GM23338 (cell line): ENCODE data around the gene FNDC3B. TPM values are rescaled to one million over a fixed set of nuclear protein-coding genes. Genes with fewer than 3 reads are reported as not detected.

Experiments
- ATAC-seq: fragments of 200-7000 bp; cut with Tn5 transposase; 3 replicates; pipeline ENCODE4 v1.9.1; 2020
- DNase-seq: peaks from one replicate; pipeline ENCODE4 v3.0.0-alpha.2; 2015; ENCODE audit warnings: low spot score
- H2AFZ ChIP-seq: fragments of 200-600 bp; sonication (generic); 2 replicates; pipeline ENCODE4 v1.8.0; 2016; ENCODE audit warnings: antibody characterized with exemption, mild to moderate bottlenecking, moderate library complexity
- H3F3A ChIP-seq: fragments of 200-600 bp; sonication (generic); replicated peaks from 2 replicates; pipeline ENCODE4 v1.8.0; 2017; ENCODE audit warnings: antibody characterized with exemption, mixed run types, low read depth
- H3K27ac ChIP-seq: fragments of 200-600 bp; sonication (generic); 2 replicates; pipeline ENCODE4 v1.6.1; 2016; ENCODE audit warnings: low read depth
- H3K27me3 ChIP-seq: fragments of 200-600 bp; sonication (generic); 2 replicates; pipeline ENCODE4 v1.8.0; 2016; ENCODE audit warnings: mild to moderate bottlenecking, mixed run types, moderate library complexity; ENCODE audit not compliant: insufficient read depth
- H3K36me3 ChIP-seq: fragments of 200-600 bp; sonication (generic); 2 replicates; pipeline ENCODE4 v1.8.0; 2016; ENCODE audit warnings: mild to moderate bottlenecking; ENCODE audit not compliant: insufficient read depth
- H3K4me1 ChIP-seq: fragments of 200-600 bp; sonication (generic); 2 replicates; pipeline ENCODE4 v1.8.0; 2016; ENCODE audit warnings: mild to moderate bottlenecking, moderate library complexity; ENCODE audit not compliant: insufficient read depth
- H3K4me2 ChIP-seq: fragments of 200-600 bp; sonication (generic); 2 replicates; pipeline ENCODE4 v1.7.1; 2017; ENCODE audit warnings: mixed run types
- H3K4me3 ChIP-seq: fragments of 200-600 bp; sonication (generic); 2 replicates; pipeline ENCODE4 v1.6.1; 2016; ENCODE audit warnings: mixed run types
- H3K79me2 ChIP-seq: fragments of 200-600 bp; sonication (generic); replicated peaks from 2 replicates; pipeline ENCODE4 v1.8.0; 2017; ENCODE audit warnings: mild to moderate bottlenecking; ENCODE audit not compliant: insufficient read depth
- H3K9me2 ChIP-seq: fragments of 200-600 bp; sonication (generic); 2 replicates; pipeline ENCODE4 v1.8.0; 2017; ENCODE audit not compliant: insufficient read depth
- H4K20me1 ChIP-seq: fragments of 200-600 bp; sonication (generic); replicated peaks from 2 replicates; pipeline ENCODE4 v1.8.0; 2017; ENCODE audit warnings: mild to moderate bottlenecking; ENCODE audit not compliant: insufficient read depth
- H3K27ac Mint-ChIP-seq: 2 replicates; pipeline ENCODE4 v1.8.0; 2020; ENCODE audit warnings: inconsistent platforms, mild to moderate bottlenecking, moderate library complexity, mixed read lengths
- H3K27me3 Mint-ChIP-seq: 3 replicates; pipeline ENCODE4 v1.8.0; 2022; ENCODE audit warnings: low read depth, mild to moderate bottlenecking, moderate library complexity, mixed read lengths, inconsistent platforms; ENCODE audit not compliant: insufficient read depth, poor library complexity
- H3K36me3 Mint-ChIP-seq: 3 replicates; pipeline ENCODE4 v1.8.0; 2021; ENCODE audit warnings: low read depth, mild to moderate bottlenecking, inconsistent platforms, moderate library complexity, mixed read lengths
- H3K4me1 Mint-ChIP-seq: 3 replicates; pipeline ENCODE4 v1.8.0; 2020; ENCODE audit warnings: mild to moderate bottlenecking, inconsistent platforms, mixed read lengths
- H3K4me3 Mint-ChIP-seq: 3 replicates; pipeline ENCODE4 v1.8.0; 2021; ENCODE audit warnings: moderate library complexity, mild to moderate bottlenecking, inconsistent platforms, mixed read lengths
- H3K9me3 Mint-ChIP-seq: 3 replicates; pipeline ENCODE4 v1.8.0; 2020; ENCODE audit warnings: moderate library complexity, mild to moderate bottlenecking, inconsistent platforms, mixed read lengths
- EZH2 ChIP-seq: fragments of 200-600 bp; sonication (generic); IDR thresholded peaks from one replicate; pipeline ENCODE4 v1.8.0; 2017; ENCODE audit warnings: antibody characterized with exemption, mild to moderate bottlenecking, low read depth; ENCODE audit not compliant: unreplicated experiment
- EZH2phosphoT487 ChIP-seq: fragments of 200-600 bp; sonication (generic); IDR thresholded peaks from one replicate; pipeline ENCODE4 v1.8.1; 2018; ENCODE audit warnings: antibody characterized with exemption; ENCODE audit not compliant: unreplicated experiment
- JUNB ChIP-seq: IDR thresholded peaks from one replicate; pipeline ENCODE4 v1.6.1; 2016; ENCODE audit warnings: antibody characterized with exemption; ENCODE audit not compliant: unreplicated experiment
- NANOG ChIP-seq: IDR thresholded peaks from 2 replicates; pipeline ENCODE4 v1.6.1; 2016; ENCODE audit warnings: antibody characterized with exemption, borderline replicate concordance
- POLR2AphosphoS5 ChIP-seq: IDR thresholded peaks from 2 replicates; pipeline ENCODE4 v1.6.1; 2016; ENCODE audit warnings: antibody characterized with exemption, low read depth
- STAT1 ChIP-seq: IDR thresholded peaks from one replicate; pipeline ENCODE4 v1.6.1; 2016; ENCODE audit warnings: antibody characterized with exemption; ENCODE audit not compliant: unreplicated experiment
- ZNF114 ChIP-seq: fragments of 250-450 bp; sonication (Bioruptor Pico); IDR thresholded peaks from 2 replicates; pipeline ENCODE4 v1.5.0; 2020; ENCODE audit warnings: mild to moderate bottlenecking, moderate library complexity
- ZNF331 ChIP-seq: fragments of 250-450 bp; sonication (Bioruptor Pico); IDR thresholded peaks from 2 replicates; pipeline ENCODE4 v1.5.0; 2020; ENCODE audit warnings: low read depth, mild to moderate bottlenecking, moderate library complexity
- polyA plus RNA-seq: library from polyadenylated mRNA; unstranded; fragments of >200 nt; fragmentation: Nextera tagmentation; extraction: Ambion mirVana; gene quantifications from 2 replicates; pipeline ENCODE4 v1.2.1, GENCODE V29; 2016
- total RNA-seq: library from RNA; depleted of rRNA; stranded (reverse); fragments of >200 nt; shearing (Covaris generic); gene quantifications from 2 replicates; pipeline ENCODE4 v1.2.3, GENCODE V29; 2014
- TF ChIP-seq, protein P1 (sequence below): IDR thresholded peaks from one replicate; pipeline ENCODE4 v1.6.1; 2018; ENCODE audit warnings: antibody characterized with exemption; ENCODE audit not compliant: unreplicated experiment
- TF ChIP-seq, protein P2 (sequence below), 2 experiments: fragments of 200-600 bp in 1 of 2; sonication (generic) in 1 of 2; conservative IDR thresholded peaks; 2 replicates each; pipeline versions ENCODE4 v1.5.1 to v1.6.1; 2016 to 2017; ENCODE audit warnings: antibody characterized with exemption in 2 of 2, low read depth in 2 of 2, mild to moderate bottlenecking in 2 of 2, moderate library complexity in 1 of 2
- TF ChIP-seq, protein P3 (sequence below): fragments of 250-450 bp; sonication (Bioruptor Pico); IDR thresholded peaks from 2 replicates; pipeline ENCODE4 v1.5.0; 2020; ENCODE audit warnings: mild to moderate bottlenecking, moderate library complexity

Gene FNDC3B
- total and polyA plus RNA-seq, 2 experiments from 2014 or later, result 19.1 to 55.4 TPM

DNA sequence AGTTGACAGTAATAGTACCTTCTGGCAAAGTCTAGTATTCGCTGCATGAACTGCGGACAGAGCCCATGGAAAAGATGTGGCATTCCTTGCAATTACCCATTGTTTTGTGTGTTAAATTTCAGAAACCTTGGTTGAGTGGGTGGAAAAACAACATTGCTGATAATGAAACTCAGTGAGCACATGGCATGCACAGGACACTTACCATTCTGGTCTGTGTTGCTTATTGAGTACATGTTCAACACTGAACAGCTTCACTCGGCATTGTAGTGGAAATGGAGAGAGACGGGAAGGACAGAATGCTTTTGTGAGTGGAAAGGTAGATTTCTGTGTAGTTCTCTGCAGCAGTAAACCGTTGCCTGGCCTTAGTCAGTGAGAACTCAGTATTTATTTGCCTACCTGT is 165.3 kb downstream of the FNDC3B start (continued):
- TF ChIP-seq, protein P1, sequence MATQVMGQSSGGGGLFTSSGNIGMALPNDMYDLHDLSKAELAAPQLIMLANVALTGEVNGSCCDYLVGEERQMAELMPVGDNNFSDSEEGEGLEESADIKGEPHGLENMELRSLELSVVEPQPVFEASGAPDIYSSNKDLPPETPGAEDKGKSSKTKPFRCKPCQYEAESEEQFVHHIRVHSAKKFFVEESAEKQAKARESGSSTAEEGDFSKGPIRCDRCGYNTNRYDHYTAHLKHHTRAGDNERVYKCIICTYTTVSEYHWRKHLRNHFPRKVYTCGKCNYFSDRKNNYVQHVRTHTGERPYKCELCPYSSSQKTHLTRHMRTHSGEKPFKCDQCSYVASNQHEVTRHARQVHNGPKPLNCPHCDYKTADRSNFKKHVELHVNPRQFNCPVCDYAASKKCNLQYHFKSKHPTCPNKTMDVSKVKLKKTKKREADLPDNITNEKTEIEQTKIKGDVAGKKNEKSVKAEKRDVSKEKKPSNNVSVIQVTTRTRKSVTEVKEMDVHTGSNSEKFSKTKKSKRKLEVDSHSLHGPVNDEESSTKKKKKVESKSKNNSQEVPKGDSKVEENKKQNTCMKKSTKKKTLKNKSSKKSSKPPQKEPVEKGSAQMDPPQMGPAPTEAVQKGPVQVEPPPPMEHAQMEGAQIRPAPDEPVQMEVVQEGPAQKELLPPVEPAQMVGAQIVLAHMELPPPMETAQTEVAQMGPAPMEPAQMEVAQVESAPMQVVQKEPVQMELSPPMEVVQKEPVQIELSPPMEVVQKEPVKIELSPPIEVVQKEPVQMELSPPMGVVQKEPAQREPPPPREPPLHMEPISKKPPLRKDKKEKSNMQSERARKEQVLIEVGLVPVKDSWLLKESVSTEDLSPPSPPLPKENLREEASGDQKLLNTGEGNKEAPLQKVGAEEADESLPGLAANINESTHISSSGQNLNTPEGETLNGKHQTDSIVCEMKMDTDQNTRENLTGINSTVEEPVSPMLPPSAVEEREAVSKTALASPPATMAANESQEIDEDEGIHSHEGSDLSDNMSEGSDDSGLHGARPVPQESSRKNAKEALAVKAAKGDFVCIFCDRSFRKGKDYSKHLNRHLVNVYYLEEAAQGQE, result no peak
- TF ChIP-seq ZNF331 (CRISPR knock-in tag) (no peak), EZH2 (no peak), POLR2AphosphoS5 (no peak), EZH2phosphoT487 (no peak)
- TF ChIP-seq, protein P2, sequence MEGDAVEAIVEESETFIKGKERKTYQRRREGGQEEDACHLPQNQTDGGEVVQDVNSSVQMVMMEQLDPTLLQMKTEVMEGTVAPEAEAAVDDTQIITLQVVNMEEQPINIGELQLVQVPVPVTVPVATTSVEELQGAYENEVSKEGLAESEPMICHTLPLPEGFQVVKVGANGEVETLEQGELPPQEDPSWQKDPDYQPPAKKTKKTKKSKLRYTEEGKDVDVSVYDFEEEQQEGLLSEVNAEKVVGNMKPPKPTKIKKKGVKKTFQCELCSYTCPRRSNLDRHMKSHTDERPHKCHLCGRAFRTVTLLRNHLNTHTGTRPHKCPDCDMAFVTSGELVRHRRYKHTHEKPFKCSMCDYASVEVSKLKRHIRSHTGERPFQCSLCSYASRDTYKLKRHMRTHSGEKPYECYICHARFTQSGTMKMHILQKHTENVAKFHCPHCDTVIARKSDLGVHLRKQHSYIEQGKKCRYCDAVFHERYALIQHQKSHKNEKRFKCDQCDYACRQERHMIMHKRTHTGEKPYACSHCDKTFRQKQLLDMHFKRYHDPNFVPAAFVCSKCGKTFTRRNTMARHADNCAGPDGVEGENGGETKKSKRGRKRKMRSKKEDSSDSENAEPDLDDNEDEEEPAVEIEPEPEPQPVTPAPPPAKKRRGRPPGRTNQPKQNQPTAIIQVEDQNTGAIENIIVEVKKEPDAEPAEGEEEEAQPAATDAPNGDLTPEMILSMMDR (conservative IDR thresholded peaks at IDR 0.05; ENCODE audit: low read depth in 2 of 2), result no peak

DNA sequence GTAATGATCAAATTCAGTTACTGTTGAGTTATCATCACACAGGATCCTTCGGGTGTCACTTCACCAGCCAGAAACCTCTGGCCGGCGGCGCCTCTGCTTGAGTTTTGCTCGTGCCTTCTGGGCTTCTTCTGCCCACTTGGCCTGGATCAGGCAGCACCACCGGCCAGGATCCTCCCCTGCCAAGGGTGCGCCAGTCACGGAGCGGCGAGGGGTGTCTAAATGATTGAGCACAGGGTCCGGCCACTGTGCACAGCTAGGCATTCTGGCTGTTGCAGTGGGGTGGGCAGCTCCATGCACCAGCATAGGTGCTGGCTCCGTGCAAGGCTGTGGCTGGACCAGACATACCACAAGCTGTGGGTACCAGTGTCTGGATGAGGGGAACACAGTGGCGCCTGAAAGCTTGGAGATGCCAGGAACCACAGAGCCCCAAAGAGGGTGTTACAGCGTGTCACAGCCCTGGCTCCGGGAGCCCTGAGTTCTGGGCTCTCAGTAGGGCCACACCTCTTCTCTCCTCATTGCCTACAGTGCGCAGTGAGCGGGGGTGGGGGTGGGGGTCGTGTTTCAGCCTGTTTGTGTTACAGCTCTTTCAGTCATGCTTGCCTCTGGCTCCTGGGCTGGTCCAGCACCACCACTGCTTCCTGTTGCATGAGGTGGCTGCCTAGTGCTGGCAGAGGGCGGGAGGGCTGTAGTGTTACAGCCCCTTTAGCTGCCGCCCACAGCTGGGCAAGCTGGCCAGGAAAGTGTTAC is 169.4 kb downstream of the FNDC3B start:
- Histone ChIP-seq H3K79me2 (peaks cover 89% of the 10 kb centered on the region), H3F3A (no peaks in the 10 kb centered on the region), H3K4me2 (no peak overlapping the region), H3K4me1 (peaks cover 19% of the 10 kb centered on the region), H3K4me3 (no peak overlapping the region), H3K9me2 (no peaks in the 10 kb centered on the region), H3K36me3 (no peaks in the 10 kb centered on the region), H4K20me1 (no peaks in the 10 kb centered on the region), H3K27me3 (no peaks in the 10 kb centered on the region), H3K27ac (0 out of 2 replicates have a peak overlapping the region, but pooled peaks have one; percentile 26), H2AFZ (no peak overlapping the region)
- ATAC-seq (peak; percentile 89), DNase-seq (peak; percentile 70)
- Mint-ChIP-seq H3K36me3 (peaks cover 33% of the 10 kb centered on the region), H3K9me3 (peaks cover 18% of the 10 kb centered on the region), H3K4me3 (no peak overlapping the region), H3K4me1 (peaks cover 38% of the 10 kb centered on the region), H3K27ac (peak overlapping the region; percentile 59; the same call in 1 of the 2 replicates), H3K27me3 (peaks cover 4% of the 10 kb centered on the region)
- TF ChIP-seq ZNF331 (CRISPR knock-in tag) (no peak), EZH2 (no peak), JUNB (no peak), POLR2AphosphoS5 (no peak), EZH2phosphoT487 (no peak), NANOG (no peak), ZNF114 (no peak), STAT1 (no peak)
- TF ChIP-seq, protein P3, sequence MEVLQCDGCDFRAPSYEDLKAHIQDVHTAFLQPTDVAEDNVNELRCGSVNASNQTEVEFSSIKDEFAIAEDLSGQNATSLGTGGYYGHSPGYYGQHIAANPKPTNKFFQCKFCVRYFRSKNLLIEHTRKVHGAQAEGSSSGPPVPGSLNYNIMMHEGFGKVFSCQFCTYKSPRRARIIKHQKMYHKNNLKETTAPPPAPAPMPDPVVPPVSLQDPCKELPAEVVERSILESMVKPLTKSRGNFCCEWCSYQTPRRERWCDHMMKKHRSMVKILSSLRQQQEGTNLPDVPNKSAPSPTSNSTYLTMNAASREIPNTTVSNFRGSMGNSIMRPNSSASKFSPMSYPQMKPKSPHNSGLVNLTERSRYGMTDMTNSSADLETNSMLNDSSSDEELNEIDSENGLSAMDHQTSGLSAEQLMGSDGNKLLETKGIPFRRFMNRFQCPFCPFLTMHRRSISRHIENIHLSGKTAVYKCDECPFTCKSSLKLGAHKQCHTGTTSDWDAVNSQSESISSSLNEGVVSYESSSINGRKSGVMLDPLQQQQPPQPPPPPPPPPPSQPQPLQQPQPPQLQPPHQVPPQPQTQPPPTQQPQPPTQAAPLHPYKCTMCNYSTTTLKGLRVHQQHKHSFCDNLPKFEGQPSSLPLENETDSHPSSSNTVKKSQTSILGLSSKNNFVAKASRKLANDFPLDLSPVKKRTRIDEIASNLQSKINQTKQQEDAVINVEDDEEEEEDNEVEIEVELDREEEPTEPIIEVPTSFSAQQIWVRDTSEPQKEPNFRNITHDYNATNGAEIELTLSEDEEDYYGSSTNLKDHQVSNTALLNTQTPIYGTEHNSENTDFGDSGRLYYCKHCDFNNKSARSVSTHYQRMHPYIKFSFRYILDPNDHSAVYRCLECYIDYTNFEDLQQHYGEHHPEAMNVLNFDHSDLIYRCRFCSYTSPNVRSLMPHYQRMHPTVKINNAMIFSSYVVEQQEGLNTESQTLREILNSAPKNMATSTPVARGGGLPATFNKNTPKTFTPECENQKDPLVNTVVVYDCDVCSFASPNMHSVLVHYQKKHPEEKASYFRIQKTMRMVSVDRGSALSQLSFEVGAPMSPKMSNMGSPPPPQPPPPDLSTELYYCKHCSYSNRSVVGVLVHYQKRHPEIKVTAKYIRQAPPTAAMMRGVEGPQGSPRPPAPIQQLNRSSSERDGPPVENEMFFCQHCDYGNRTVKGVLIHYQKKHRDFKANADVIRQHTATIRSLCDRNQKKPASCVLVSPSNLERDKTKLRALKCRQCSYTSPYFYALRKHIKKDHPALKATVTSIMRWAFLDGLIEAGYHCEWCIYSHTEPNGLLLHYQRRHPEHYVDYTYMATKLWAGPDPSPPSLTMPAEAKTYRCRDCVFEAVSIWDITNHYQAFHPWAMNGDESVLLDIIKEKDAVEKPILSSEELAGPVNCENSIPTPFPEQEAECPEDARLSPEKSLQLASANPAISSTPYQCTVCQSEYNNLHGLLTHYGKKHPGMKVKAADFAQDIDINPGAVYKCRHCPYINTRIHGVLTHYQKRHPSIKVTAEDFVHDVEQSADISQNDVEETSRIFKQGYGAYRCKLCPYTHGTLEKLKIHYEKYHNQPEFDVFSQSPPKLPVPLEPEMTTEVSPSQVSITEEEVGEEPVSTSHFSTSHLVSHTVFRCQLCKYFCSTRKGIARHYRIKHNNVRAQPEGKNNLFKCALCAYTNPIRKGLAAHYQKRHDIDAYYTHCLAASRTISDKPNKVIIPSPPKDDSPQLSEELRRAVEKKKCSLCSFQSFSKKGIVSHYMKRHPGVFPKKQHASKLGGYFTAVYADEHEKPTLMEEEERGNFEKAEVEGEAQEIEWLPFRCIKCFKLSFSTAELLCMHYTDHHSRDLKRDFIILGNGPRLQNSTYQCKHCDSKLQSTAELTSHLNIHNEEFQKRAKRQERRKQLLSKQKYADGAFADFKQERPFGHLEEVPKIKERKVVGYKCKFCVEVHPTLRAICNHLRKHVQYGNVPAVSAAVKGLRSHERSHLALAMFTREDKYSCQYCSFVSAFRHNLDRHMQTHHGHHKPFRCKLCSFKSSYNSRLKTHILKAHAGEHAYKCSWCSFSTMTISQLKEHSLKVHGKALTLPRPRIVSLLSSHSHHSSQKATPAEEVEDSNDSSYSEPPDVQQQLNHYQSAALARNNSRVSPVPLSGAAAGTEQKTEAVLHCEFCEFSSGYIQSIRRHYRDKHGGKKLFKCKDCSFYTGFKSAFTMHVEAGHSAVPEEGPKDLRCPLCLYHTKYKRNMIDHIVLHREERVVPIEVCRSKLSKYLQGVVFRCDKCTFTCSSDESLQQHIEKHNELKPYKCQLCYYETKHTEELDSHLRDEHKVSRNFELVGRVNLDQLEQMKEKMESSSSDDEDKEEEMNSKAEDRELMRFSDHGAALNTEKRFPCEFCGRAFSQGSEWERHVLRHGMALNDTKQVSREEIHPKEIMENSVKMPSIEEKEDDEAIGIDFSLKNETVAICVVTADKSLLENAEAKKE, result no peak
